Duodenal mucosa (tissue), 2 donors: ENCODE data around the gene TUB.

ENCODE experiments used
- H3K27ac ChIP-seq: one replicate; pipeline ENCODE4 v1.7.0; 2013; ENCODE audit warnings: low read depth, low read length
- H3K27me3 ChIP-seq, 2 donors: one replicate each; pipeline ENCODE4 v1.7.0; 2013; ENCODE audit warnings: low read length in 2 of 2, control low read depth in 1 of 2; ENCODE audit not compliant: insufficient read depth in 2 of 2, control insufficient read depth in 1 of 2
- H3K36me3 ChIP-seq, 2 donors: one replicate each; pipeline ENCODE4 v1.7.0; 2013; ENCODE audit warnings: low read length in 2 of 2, control low read depth in 1 of 2; ENCODE audit not compliant: insufficient read depth in 2 of 2, control insufficient read depth in 1 of 2
- H3K4me1 ChIP-seq, 2 donors: one replicate each; pipeline ENCODE4 v1.7.0; 2013; ENCODE audit warnings: low read length in 2 of 2, control low read depth in 1 of 2; ENCODE audit not compliant: insufficient read depth in 2 of 2, control insufficient read depth in 1 of 2
- H3K4me3 ChIP-seq, 2 donors: one replicate each; pipeline ENCODE4 v1.7.0; 2013; ENCODE audit warnings: low read length in 2 of 2, low read depth in 1 of 2
- H3K9ac ChIP-seq, 2 donors: one replicate each; pipeline ENCODE4 v1.7.0; 2013; ENCODE audit warnings: low read length in 2 of 2, low read depth in 1 of 2
- H3K9me3 ChIP-seq, 2 donors: one replicate each; pipeline ENCODE4 v1.7.0; 2013; ENCODE audit warnings: low read length in 2 of 2, control low read depth in 1 of 2; ENCODE audit not compliant: control insufficient read depth in 1 of 2

The TUB gene

DNA sequence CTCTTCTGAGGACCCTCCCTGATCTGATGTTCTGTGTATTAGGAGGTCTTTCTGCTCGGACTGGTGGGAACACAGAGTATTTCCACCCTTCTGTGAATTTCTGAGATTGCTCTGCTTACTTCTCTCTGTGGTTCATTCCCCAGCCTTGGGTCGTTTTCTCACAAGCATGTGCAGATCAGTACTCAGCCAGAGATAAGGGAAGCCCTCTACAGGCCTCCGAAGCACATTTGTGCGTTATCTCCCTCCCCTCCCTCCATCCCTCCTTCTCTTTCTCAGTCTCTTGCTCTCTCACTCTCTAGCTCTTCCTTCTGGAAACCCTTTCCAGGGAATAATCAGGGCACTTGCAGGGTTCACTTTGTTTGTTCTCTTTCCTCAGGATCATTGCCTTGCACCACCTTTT lies 35.2 kb upstream of the TUB start:
- Histone ChIP-seq H3K27ac (no peak overlapping the region), H3K4me3 (no peak overlapping the region), H3K4me1 (no peaks in the 10 kb centered on the region), H3K27me3 (peaks cover 4 to 5% of the 10 kb centered on the region in 2 donors), H3K36me3 (no peaks in the 10 kb centered on the region), H3K9ac (no peak overlapping the region), H3K9me3 (no peaks in the 10 kb centered on the region)

DNA sequence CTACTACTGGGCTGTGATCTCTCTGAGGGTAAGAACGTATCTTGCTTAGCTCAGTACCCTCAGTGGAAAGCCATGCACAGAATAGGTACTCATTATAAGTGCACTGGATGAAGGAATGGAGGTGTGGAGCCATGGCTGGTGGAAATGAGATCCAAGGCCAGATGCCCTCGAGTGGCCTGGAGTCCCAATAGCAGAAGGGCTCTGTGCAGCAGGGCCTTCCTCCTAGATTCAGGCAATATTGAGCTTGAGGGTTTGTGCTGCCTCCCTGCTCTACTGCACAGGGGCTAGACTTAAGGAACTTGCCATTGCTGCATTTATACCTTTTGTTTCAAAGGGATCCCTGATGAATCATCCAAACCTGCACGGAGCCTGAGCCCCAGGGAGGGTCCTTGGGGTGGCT lies 33.6 kb upstream of the TUB start:
- no peaks in the 10 kb centered on the region for H3K9me3 ChIP-seq
- no peaks in the 10 kb centered on the region for H3K4me1 ChIP-seq
- peaks cover 0 to 4% of the 10 kb centered on the region in 2 donors for H3K27me3 ChIP-seq
- no peak overlapping the region for H3K27ac ChIP-seq
- H3K36me3 ChIP-seq, result no peaks in the 10 kb centered on the region
- no peak overlapping the region for H3K4me3 ChIP-seq
- no peak overlapping the region for H3K9ac ChIP-seq

GRCh38 chr11:8049084-8049483 lies 31.9 kb upstream of the TUB start:
- Histone ChIP-seq H3K4me3 (no peak overlapping the region), H3K9me3 (no peaks in the 10 kb centered on the region), H3K4me1 (no peaks in the 10 kb centered on the region), H3K36me3 (no peaks in the 10 kb centered on the region), H3K27me3 (peaks cover 0 to 4% of the 10 kb centered on the region in 2 donors), H3K27ac (no peak overlapping the region), H3K9ac (no peak overlapping the region)

DNA sequence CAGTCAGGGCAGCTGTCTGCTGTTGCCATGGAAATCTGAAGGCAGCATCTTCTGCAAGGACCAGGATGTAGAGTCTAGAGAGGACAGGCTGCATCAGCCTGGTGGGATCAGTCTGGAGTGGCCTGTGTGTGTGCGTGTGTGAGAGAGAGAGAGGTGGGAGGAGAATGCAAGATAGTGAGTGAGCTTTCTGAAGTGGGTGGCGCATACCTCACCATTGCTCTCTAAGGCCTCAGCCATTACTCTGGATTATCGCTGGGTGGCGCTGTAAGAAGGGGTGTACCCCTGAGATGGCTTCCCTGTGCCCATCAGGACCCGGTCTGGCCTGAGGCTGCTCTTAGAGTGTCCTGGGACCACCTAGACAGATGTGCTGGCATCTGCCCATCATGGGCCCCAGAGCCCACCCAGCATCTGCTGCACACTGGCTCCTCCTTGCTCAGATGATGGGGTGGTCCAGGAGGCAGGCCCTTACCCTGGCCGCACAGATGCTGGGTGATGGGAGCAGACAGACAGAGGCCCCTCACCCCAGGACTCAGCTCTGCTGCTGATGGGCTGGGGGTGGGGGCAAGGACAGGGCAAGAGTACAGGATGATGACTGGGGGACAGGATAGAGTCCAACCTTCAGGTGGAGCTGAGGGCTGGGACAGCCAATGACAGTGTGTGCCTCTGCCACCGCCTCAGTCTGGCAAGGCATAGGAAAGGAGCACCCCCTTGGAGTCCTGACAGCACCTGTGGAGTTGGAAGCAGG lies 25.7 kb upstream of the TUB start:
- no peak overlapping the region for H3K27ac ChIP-seq
- no peaks in the 10 kb centered on the region for H3K9me3 ChIP-seq
- H3K36me3 ChIP-seq, result no peaks in the 10 kb centered on the region
- no peak overlapping the region for H3K4me3 ChIP-seq
- H3K4me1 ChIP-seq, result peaks cover 0 to 5% of the 10 kb centered on the region in 2 donors
- H3K27me3 ChIP-seq, result no peaks in the 10 kb centered on the region
- H3K9ac ChIP-seq, result no peak overlapping the region

- H3K4me3 ChIP-seq, result no peak overlapping the region
- H3K36me3 ChIP-seq, result no peaks in the 10 kb centered on the region
- no peak overlapping the region for H3K9ac ChIP-seq
- H3K27ac ChIP-seq, result no peak overlapping the region
- H3K4me1 ChIP-seq, result peaks cover 0 to 5% of the 10 kb centered on the region in 2 donors
- H3K9me3 ChIP-seq, result no peaks in the 10 kb centered on the region
- H3K27me3 ChIP-seq, result no peaks in the 10 kb centered on the region
Measured at GRCh38 chr11:8055836-8056526, 25.0 kb upstream of the TUB start.

DNA sequence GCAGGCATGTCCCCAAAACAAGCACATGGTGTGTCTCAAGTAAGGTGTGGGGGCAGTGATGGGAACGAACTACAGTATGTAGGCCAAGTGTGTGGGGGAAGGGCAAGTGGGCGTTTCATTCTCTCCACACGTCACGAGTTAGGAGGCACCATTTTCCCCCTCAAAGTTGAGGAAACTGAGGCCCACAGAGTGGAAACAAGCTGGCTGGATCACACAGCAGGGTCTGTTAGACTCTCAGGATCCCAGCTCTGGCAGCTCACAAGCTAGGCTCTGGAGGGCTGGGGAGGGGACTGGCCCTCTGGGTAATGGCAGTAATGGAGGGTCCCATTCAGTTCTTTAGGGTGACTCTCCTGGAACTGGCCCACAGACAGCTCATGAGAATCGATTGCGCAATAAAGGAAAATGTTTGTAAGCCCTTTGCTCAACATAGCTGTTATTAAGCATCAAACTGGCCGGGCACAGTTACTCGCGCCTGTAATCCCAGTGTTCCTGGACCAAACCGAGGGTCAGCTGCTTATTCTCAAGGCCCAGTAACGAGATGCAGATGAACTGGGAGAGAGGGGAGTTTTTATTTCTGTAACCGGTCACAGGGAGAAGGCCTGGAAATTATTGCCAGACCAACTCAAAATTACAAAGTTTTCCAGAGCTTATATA lies 24.1 kb upstream of the TUB start:
- Histone ChIP-seq H3K27ac (no peak overlapping the region), H3K27me3 (no peaks in the 10 kb centered on the region), H3K36me3 (no peaks in the 10 kb centered on the region), H3K4me3 (no peak overlapping the region), H3K9ac (no peak overlapping the region), H3K4me1 (peaks cover 0 to 5% of the 10 kb centered on the region in 2 donors), H3K9me3 (no peaks in the 10 kb centered on the region)

- H3K9me3 ChIP-seq, result no peaks in the 10 kb centered on the region
- peaks cover 0 to 9% of the 10 kb centered on the region in 2 donors for H3K4me1 ChIP-seq
- H3K9ac ChIP-seq, result no peak overlapping the region
- no peak overlapping the region for H3K27ac ChIP-seq
- no peak overlapping the region for H3K4me3 ChIP-seq
- no peaks in the 10 kb centered on the region for H3K27me3 ChIP-seq
- no peaks in the 10 kb centered on the region for H3K36me3 ChIP-seq
Measured at GRCh38 chr11:8058216-8058615, 22.8 kb upstream of the TUB start.

DNA sequence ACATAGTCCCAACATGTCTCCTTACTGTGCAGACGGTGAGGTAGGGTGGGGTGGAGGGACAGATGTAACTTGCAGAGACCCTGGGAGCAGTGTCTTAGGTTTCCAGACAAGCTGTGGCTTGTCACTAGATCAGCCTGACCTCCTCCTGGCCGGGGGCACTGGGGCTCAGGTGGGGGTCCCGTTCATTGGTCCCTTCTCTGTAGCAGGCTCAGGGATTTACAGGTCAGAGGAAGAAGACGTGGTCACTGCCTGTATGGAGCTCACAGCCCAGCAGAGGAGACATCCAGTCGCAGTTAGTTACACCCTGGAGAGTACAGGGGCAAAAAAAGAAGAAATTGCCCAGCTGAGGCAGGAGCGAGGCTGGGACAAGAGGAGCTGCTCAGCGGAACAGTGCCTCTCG lies 22.0 kb upstream of the TUB start:
- H3K27ac ChIP-seq, result no peak overlapping the region
- H3K4me1 ChIP-seq, result peaks cover 0 to 9% of the 10 kb centered on the region in 2 donors
- no peak overlapping the region for H3K4me3 ChIP-seq

GRCh38 chr11:8059571-8060011 lies 21.4 kb upstream of the TUB start:
- H3K36me3 ChIP-seq, result no peaks in the 10 kb centered on the region
- H3K9ac ChIP-seq, result no peak overlapping the region
- peaks cover 0 to 9% of the 10 kb centered on the region in 2 donors for H3K4me1 ChIP-seq
- H3K9me3 ChIP-seq, result no peaks in the 10 kb centered on the region
- H3K27me3 ChIP-seq, result no peaks in the 10 kb centered on the region
- no peak overlapping the region for H3K27ac ChIP-seq
- H3K4me3 ChIP-seq, result no peak overlapping the region

More for the DNA sequence above, 22.0 kb upstream of the TUB start:
- no peaks in the 10 kb centered on the region for H3K9me3 ChIP-seq
- H3K9ac ChIP-seq, result no peak overlapping the region
- H3K36me3 ChIP-seq, result no peaks in the 10 kb centered on the region
- H3K27me3 ChIP-seq, result no peaks in the 10 kb centered on the region

DNA sequence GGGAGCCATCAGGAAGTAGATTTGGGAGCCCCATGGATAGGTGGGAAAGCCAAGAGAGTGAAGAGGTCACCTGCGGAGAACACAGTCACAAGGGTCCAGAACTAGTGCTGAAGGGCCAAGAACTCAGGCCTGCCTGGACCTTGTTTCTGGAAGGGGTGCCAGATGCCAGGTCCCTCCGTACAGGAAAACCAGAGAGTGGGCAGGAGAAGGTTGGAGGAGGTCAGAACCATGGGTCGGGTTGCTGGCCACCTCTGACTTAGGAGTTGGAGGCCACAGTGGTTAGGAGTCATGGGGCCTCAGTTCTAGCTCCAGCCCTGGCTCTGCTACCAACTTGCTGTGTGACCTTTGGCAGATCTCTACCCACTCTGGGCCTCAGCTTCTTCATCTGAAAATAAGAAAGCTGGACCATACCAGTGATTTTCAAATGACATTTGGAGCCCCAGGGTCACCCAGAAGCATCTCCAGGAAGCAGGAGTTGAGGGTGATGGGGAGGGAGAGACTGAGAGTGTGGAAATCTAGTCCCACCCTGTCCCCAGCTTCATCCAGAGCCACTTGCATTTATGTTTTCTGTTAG lies 20.8 kb upstream of the TUB start:
- H3K4me3 ChIP-seq, result no peak overlapping the region
- H3K4me1 ChIP-seq, result peaks cover 0 to 9% of the 10 kb centered on the region in 2 donors
- H3K36me3 ChIP-seq, result no peaks in the 10 kb centered on the region
- no peak overlapping the region for H3K9ac ChIP-seq
- no peaks in the 10 kb centered on the region for H3K27me3 ChIP-seq
- no peaks in the 10 kb centered on the region for H3K9me3 ChIP-seq
- H3K27ac ChIP-seq, result no peak overlapping the region
